DND-41 (cell line): ENCODE results near the gene SEMA3B.

Source experiments
- ATAC-seq: fragments of 200-7000 bp; cut with Tn5 transposase; 3 replicates; pipeline ENCODE4 v1.9.1; 2021; ENCODE audit warnings: low read depth; ENCODE audit not compliant: insufficient read depth
- DNase-seq: peaks from one replicate; pipeline ENCODE4 v3.0.0-alpha.2; 2020
- H2AFZ ChIP-seq: 2 replicates; pipeline ENCODE4 v1.6.0; 2012; ENCODE audit warnings: low read depth, low read length
- H3K27ac ChIP-seq: 2 replicates; pipeline ENCODE4 v1.5.1; 2012; ENCODE audit warnings: low read length, inconsistent platforms
- H3K27me3 ChIP-seq: fragments of 200-600 bp; sonication (generic); 2 replicates; pipeline ENCODE4 v1.6.0; 2012; ENCODE audit warnings: low read length, mild to moderate bottlenecking, inconsistent platforms; ENCODE audit not compliant: insufficient read depth, poor library complexity
- H3K36me3 ChIP-seq: 2 replicates; pipeline ENCODE4 v1.5.1; 2012; ENCODE audit warnings: low read length, inconsistent platforms; ENCODE audit not compliant: insufficient read depth
- H3K4me1 ChIP-seq: 2 replicates; pipeline ENCODE4 v1.5.1; 2012; ENCODE audit warnings: mild to moderate bottlenecking, low read length; ENCODE audit not compliant: insufficient read depth
- H3K4me2 ChIP-seq: 2 replicates; pipeline ENCODE4 v1.6.0; 2012; ENCODE audit warnings: mild to moderate bottlenecking, moderate library complexity, low read length, inconsistent platforms; ENCODE audit not compliant: insufficient read depth
- H3K4me3 ChIP-seq, 2 experiments: fragments of 200-600 bp in 1 of 2; shearing (Covaris generic) in 1 of 2; 2 replicates each; pipeline ENCODE4 v1.5.1; 2012 to 2016; ENCODE audit warnings: inconsistent platforms in 2 of 2, low read length in 2 of 2, mild to moderate bottlenecking in 2 of 2, low read depth in 1 of 2, moderate library complexity in 1 of 2
- H3K79me2 ChIP-seq: 2 replicates; pipeline ENCODE4 v1.6.0; 2012; ENCODE audit warnings: low read length, inconsistent platforms; ENCODE audit not compliant: insufficient read depth
- H3K9ac ChIP-seq: 2 replicates; pipeline ENCODE4 v1.6.0; 2012; ENCODE audit warnings: low read depth, mild to moderate bottlenecking, inconsistent platforms, low read length, moderate library complexity
- H3K9me3 ChIP-seq: 2 replicates; pipeline ENCODE4 v1.5.1; 2012; ENCODE audit warnings: low read length, moderate library complexity, mild to moderate bottlenecking, inconsistent platforms; ENCODE audit not compliant: insufficient read depth, severe bottlenecking
- H4K20me1 ChIP-seq: 2 replicates; pipeline ENCODE4 v1.6.0; 2012; ENCODE audit warnings: low read length; ENCODE audit not compliant: insufficient read depth
- EZH2 ChIP-seq: IDR thresholded peaks from 3 replicates; pipeline ENCODE4 v1.6.1; 2012; ENCODE audit warnings: borderline replicate concordance, low read depth, mild to moderate bottlenecking, moderate library complexity, low read length, inconsistent platforms; ENCODE audit not compliant: severe bottlenecking
- TF ChIP-seq, protein P1 (sequence below): IDR thresholded peaks from 2 replicates; pipeline ENCODE4 v1.5.1; 2012; ENCODE audit warnings: borderline replicate concordance, low read length, moderate library complexity, mild to moderate bottlenecking; ENCODE audit not compliant: poor library complexity, severe bottlenecking; ENCODE audit errors: extremely low read depth

SEMA3B gene

GRCh38 chr3:50268703-50269451, at the start of gene SEMA3B:
SEMA3B (plus strand) TSS chr3:50269147; CDS start chr3:50269241, 94 bp downstream.
- Histone ChIP-seq H3K4me3 (no peak within 1 kb of the TSS), H3K4me1 (peaks cover 8% of the 10 kb centered on the region), H3K9me3 (no peaks in the 10 kb centered on the region), H3K27me3 (no peaks in the 10 kb centered on the region), H3K36me3 (no peaks in the 10 kb centered on the region), H3K79me2 (no peaks in the 10 kb centered on the region), H2AFZ (no peak within 1 kb of the TSS), H3K4me2 (no peak within 1 kb of the TSS), H3K9ac (no peak within 1 kb of the TSS), H3K27ac (no peak within 1 kb of the TSS), H4K20me1 (no peaks in the 10 kb centered on the region)
- DNase-seq (no peak), ATAC-seq (no peak)
- no peak for TF ChIP-seq EZH2

DNA sequence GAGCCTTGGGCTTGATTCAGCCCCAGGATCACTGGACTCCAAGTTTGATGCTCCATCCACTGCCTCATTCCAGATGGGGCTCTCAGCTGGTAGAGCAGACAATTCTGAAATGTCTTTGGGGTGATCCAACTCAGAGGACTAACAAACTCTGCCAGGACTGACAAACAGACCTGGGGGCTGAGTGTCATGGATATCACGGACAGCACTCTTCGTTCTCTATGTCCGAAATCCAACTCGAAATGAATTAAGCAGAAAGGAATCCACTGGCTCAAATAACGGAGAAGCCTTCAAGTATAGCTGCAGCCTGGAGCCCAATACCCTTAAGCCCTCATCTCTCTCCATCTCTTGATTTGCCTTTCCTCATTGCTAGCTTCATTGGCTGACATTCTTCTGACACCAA, 49.7 kb upstream of the SEMA3B start:
- no peaks in the 10 kb centered on the region for H3K36me3 ChIP-seq
- H3K9me3 ChIP-seq = no peaks in the 10 kb centered on the region
- H3K4me3 ChIP-seq = no peak overlapping the region
- no peaks in the 10 kb centered on the region for H3K27me3 ChIP-seq
- no peak overlapping the region for H2AFZ ChIP-seq
- no peak for ATAC-seq
- DNase-seq = no peak
- no peak overlapping the region for H3K27ac ChIP-seq
- no peak overlapping the region for H3K4me2 ChIP-seq
- TF ChIP-seq, protein P1, sequence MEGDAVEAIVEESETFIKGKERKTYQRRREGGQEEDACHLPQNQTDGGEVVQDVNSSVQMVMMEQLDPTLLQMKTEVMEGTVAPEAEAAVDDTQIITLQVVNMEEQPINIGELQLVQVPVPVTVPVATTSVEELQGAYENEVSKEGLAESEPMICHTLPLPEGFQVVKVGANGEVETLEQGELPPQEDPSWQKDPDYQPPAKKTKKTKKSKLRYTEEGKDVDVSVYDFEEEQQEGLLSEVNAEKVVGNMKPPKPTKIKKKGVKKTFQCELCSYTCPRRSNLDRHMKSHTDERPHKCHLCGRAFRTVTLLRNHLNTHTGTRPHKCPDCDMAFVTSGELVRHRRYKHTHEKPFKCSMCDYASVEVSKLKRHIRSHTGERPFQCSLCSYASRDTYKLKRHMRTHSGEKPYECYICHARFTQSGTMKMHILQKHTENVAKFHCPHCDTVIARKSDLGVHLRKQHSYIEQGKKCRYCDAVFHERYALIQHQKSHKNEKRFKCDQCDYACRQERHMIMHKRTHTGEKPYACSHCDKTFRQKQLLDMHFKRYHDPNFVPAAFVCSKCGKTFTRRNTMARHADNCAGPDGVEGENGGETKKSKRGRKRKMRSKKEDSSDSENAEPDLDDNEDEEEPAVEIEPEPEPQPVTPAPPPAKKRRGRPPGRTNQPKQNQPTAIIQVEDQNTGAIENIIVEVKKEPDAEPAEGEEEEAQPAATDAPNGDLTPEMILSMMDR = no peak
- no peak for TF ChIP-seq EZH2
- no peaks in the 10 kb centered on the region for H3K4me1 ChIP-seq
- H4K20me1 ChIP-seq = 0 out of 2 replicates have a peak, but pooled peaks cover 4% of the 10 kb centered on the region
- H3K79me2 ChIP-seq = no peaks in the 10 kb centered on the region
- H3K9ac ChIP-seq = no peak overlapping the region

DNA sequence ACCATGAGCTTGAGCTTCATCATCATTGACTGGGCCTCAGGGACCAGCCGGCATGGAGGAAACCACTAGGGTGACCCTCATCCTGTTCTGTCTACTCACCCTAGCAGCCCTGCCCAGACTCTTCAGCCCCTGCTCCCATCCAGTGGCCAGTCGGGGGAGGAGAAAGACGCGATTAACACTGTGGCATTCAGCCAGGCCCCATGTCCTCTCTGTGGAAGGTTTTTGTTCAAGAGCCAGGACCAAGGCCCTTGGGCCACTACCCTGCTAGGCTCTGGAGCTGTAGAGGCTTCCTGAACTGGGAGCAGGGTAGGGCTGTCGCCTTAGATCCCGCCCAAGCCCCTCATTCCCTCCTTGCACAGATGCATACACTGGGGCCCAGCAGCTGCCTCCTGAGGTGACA, 48.8 kb upstream of the SEMA3B start:
- Histone ChIP-seq H2AFZ (no peak overlapping the region), H3K4me2 (no peak overlapping the region), H3K27ac (no peak overlapping the region), H3K9ac (no peak overlapping the region), H3K9me3 (no peaks in the 10 kb centered on the region), H3K4me3 (no peak overlapping the region), H3K36me3 (no peaks in the 10 kb centered on the region), H3K27me3 (no peaks in the 10 kb centered on the region), H3K4me1 (no peaks in the 10 kb centered on the region), H4K20me1 (0 out of 2 replicates have a peak, but pooled peaks cover 4% of the 10 kb centered on the region), H3K79me2 (no peaks in the 10 kb centered on the region)
- ATAC-seq (no peak), DNase-seq (no peak)
- TF ChIP-seq EZH2 = no peak
- TF ChIP-seq, protein P1 = no peak

DNA sequence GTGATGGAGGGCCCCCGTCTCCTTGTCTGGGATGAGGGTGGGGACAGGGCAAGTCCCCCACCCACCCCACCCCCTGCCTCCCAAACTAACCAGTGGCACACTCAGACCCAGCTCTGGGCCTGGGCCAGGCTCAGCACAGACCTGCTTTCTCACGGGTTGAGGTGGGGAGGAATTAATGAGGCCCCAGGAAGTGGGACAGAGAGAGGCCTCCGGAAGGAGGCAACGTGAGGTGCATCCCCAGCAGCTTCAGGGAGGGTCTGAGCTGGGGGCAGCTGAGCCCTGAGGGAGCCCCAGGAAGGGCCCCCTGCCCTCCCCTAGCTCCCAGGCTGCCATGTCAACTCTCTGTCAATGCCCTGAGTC, 47.9 kb upstream of the SEMA3B start:
- TF ChIP-seq EZH2 = no peak
- TF ChIP-seq, protein P1 = no peak
- H3K9ac ChIP-seq = no peak overlapping the region
- H2AFZ ChIP-seq = no peak overlapping the region
- ATAC-seq = no peak
- no peaks in the 10 kb centered on the region for H3K79me2 ChIP-seq
- H3K9me3 ChIP-seq = no peaks in the 10 kb centered on the region
- no peak overlapping the region for H3K27ac ChIP-seq
- H3K27me3 ChIP-seq = no peaks in the 10 kb centered on the region
- H4K20me1 ChIP-seq = no peaks in the 10 kb centered on the region
- DNase-seq = no peak
- H3K4me1 ChIP-seq = peaks cover 7% of the 10 kb centered on the region
- no peak overlapping the region for H3K4me3 ChIP-seq
- no peaks in the 10 kb centered on the region for H3K36me3 ChIP-seq
- no peak overlapping the region for H3K4me2 ChIP-seq
